Myocyte (in vitro differentiated cells): ENCODE data around the gene MACROD2. TPM values are rescaled to one million over a fixed set of nuclear protein-coding genes. Genes with fewer than 3 reads are reported as not detected.

Source experiments
- DNase-seq: peaks from one replicate; pipeline ENCODE4 v3.0.0-alpha.2; 2012; ENCODE audit warnings: low read depth
- total RNA-seq: library from RNA; depleted of rRNA; stranded (reverse); fragments of >200 nt; gene quantifications from 2 replicates; pipeline ENCODE4 v1.2.3, GENCODE V29; 2014

Gene MACROD2
- total RNA-seq, 1 donor from 2014 or later = 5.3 TPM

- DNase-seq = no peak
Measured at GRCh38 chr20:14333721-14334120, 338.4 kb downstream of the MACROD2 start.

GRCh38 chr20:14334306-14334930 is 339.1 kb downstream of the MACROD2 start:
- peak; percentile 71 for DNase-seq

- DNase-seq = no peak
Measured at GRCh38 chr20:14335052-14335451, 339.7 kb downstream of the MACROD2 start.

GRCh38 chr20:14336686-14337085 is 341.4 kb downstream of the MACROD2 start:
- peak; percentile 25 for DNase-seq

GRCh38 chr20:14337400-14338171 is 342.3 kb downstream of the MACROD2 start, which contains the start of gene FLRT3:
Gene FLRT3 (minus strand): TSS chr20:14337612. CDS start chr20:14327506, 10,106 bp downstream.
- peak; percentile 96 for DNase-seq

- DNase-seq = no peak
Measured at GRCh38 chr20:14341801-14342200, 346.5 kb downstream of the MACROD2 start.

DNA sequence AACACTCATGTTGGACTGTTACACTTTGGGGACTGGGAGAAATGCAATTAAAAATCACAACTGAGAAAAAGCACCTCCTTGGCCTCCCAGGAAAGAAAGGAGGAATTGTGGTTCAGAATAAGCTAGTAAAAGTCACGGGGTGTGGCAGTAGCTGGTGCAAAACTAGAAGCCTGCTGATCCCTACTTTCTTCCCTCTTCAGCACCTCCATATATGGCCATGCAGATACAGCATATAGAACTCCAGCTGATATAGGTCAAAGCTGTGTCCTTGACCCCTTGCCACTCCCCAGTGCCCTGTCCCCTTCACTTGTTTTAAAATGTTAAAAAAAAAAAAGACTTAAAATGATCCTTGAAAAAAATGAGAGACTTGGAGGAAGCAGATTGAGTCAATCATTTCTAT is 347.6 kb downstream of the MACROD2 start:
- DNase-seq = no peak

DNA sequence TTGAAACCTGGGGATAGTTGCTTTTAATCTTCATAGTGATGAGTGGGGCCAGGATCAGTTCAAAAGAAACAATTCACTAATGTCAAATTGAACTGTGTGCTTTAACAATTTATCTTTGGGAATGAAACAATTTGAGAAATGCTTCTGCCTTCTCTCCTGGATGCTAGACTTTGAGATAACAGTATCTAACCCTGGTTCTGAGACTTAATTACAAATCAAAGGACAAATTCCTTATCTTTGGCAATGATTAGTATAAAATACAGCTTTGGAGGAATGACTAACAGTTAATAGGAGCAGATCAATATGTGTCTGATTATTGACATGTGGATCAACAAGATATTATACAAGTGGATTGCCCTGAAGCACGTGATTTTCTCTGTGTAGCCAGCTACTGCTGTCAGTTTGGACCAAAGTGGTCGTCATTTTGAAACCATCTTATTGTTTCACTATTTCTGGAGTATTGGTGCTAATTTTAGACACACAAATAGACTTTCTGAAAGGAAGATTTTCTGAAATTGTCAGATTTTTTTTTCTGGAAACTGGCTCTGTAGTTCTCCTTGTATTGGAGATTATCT is 348.3 kb downstream of the MACROD2 start:
- no peak for DNase-seq

DNA sequence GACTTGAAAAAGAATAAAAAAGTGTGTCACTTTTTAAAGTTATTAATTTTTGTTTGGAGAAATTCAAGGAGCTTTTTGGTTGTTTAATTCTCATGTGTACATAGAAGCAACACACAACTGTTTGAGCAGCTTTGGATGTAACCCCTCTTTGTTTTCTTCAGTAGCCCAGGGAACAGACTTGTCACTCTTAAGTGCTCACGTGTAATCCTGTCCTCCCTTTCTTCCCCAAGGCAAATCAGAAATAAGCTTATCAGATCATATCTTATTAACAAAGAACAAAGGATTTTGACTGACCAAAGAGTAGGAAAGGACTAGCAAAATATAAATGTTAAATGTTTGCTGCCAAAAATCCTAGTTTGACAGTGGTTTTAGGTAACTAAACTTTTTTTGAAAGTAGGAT is 349.4 kb downstream of the MACROD2 start:
- DNase-seq = no peak

DNA sequence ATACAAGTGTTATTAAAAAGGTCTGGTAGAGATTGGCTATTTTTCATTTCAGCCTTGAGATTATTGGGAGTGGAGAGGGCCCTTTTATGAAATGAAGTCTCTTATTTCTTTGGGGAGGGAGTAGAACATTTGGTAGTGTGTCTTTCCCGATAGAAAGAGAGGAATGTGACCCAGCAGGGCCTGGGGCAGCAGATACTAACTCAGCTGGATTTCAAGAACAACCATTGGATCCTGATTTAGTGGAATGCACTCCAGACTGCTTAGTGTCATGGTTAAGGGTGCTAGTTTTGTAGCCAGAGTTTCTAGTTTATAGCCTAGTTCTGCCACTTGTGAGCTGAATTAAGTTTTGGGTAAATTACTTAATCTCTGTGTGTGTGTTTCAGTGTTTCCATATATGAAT is 360.5 kb downstream of the MACROD2 start:
- no peak for DNase-seq

DNA sequence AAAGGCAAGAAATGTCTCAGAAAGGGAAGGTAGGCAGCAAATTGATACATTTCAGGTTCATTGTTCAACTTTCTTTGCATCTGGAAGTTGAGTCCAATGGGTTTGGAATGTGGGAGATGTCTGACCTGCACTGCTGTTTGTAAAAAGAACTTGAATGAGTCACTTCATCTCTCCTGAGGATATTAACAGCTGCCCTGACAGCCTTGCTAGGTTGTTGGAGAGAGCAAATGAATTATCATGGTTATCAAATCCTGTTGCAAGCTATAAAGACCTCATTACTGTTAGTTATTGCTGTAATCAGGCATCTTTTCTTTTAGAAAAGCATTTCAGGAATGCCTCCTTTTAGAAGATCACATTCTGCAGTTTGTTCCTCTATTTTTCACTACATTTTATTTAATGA is 365.1 kb downstream of the MACROD2 start:
- DNase-seq = peak; percentile 59

DNA sequence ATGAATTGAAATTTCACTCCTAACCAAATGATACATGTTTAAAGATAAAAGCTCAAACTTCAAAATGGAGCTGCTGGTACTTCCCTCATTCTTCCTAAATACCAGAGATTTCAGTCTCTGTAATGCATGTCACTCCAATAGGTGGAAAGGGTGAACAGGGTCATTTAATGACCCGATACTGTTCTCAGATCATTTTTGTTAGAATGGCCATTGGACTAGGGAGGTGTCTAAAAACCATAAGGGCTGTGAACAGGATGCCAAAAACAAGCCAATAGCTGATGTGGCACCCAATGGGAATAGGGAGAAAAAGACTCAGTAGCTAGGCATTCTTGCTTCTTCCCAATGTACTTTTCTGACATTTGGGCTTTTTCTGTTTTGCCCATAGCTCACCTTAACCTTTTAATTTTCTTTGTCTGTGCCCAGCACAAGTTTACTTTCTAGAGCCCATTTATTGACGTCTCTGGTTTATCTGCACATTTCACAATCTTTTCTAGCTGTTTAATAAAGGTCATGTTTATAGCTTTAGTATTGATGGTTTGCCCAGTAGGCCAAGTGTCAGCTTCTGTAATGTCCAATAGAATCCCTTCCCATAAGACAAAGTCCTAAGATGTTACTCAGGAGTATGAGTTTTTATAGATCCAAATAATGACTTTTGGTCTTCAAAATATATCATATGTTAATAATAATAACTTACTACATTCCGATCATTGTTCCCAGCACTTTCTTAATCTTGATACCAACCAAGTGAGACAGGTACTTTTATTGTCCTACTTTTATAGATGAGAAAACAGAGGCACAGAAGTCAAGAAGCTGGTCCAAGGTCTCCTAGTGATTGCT is 366.4 kb downstream of the MACROD2 start:
- DNase-seq = no peak

DNA sequence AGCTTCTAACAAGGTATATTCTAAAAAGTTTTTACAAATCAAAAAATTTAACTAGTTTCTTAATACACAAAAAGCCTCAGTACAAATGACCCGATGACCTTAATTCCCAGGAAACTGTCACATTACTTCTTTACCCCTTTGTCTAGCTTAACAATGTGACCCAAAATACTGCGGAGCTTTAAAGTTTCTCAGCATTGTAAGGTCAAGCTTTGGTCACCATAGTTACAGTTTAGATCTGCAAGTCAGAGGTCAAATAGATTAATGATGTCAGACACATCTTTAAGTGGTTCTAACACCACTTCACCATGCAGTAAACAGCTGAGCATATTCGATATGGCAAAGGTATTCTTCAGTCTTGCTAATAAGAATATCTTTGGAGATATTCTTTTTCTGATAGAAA is 378.9 kb downstream of the MACROD2 start:
- no peak for DNase-seq

GRCh38 chr20:14375416-14375985 is 380.2 kb downstream of the MACROD2 start:
- no peak for DNase-seq

- no peak for DNase-seq
Measured at GRCh38 chr20:14378326-14378725, 383.0 kb downstream of the MACROD2 start.

DNA sequence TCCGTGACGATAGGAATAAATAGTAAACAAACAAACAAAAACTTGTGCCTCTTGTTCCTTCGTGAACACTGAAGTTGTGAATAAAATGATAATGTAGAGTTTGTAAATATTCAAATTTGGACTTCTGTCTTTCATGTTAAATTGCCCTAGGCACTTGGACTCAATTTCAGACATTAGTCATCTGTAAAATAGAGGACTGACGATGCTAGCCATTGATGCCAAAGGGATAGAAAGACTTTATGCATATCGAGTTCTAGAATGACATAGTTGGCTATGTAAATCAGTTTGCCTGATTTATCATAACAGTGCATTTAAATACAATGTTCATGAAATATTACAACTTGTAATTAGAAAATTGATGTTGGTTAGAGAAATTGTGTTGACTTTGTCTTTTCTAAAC is 388.0 kb downstream of the MACROD2 start:
- no peak for DNase-seq

DNA sequence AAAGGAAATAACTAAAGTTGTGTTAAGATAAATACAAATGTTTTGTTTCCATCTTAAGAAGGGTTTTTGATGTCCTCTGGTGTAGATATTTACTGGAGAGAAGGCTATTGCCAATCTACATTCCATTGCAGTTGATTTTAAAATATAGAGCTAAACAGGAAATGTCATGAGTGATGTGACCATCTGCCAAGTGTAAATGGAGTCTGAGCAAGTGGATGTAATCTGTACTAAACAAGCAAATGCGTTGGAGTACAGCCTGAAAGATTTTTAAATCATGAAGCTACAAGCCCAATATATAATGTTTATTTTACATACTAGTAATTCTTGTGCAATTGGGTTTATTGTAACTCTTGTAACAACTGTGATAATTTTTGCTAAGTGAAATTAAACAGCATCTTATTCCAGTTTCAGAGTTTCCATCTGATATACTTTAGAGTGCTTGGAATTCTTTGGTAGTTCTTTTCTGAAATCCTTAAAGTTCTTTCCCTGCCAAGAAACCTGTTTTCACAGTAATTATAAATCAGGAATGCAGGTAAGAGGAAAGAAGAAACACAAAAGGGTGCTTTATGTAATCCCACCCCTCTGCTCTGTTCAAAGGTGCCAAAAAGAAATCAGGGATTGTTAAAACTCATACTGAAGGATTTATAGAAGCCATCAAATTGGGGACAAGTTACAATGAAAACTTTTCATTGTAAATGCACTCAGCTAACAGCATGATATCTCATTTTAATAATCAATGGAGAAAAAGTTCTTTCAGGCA is 389.3 kb downstream of the MACROD2 start:
- peak; percentile 61 for DNase-seq

DNA sequence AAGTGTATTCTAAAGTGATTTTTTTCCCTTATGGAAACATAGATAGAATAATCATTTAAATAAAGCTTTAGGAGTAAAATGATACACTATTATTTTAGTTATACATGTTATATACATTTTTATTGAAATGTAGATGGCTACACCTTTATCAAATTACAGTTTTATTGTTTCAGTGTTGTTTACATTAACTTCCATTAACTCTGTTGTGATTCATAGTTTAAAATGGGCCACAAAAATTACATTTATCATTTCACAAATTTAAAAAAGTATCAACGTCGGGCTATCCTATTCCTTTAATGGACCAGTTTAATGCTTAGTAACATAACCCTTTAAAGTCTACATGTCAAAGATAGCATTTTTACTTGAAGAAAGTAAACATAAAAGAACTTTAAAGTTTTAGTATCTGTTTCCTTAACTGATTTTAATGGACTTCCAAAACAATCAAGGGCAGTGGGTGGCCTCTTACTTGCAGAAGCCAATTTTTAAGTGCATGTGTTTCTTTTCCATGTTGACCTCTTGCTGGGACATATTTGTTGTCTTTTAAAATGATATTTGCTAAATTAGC is 389.9 kb downstream of the MACROD2 start:
- no peak for DNase-seq

DNA sequence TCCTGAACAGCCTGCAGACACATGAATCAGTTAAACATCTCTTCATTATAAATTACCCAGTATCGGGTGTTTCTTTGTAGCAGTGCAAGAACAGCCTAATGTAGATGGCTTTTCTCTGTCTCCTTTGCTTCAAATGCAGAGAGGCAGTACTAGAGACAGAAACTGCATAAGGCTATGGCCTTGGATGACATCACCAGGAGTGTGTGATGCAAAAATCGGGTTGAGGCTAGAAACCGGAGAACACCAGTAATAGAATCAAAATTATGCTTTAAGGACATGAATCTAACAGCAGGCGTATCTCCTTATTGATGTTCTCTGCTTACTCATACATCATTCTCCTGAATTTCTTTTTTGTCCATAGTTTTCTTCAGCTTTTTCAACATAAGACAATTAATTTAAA is 391.4 kb downstream of the MACROD2 start:
- no peak for DNase-seq

GRCh38 chr20:14401479-14402138 is 406.3 kb downstream of the MACROD2 start:
- peak; percentile 54 for DNase-seq
